GM19023 (cell line): ENCODE results near the gene ECPAS.
"Not testable (repeated sequence)": the region's sequence is repeated elsewhere in the genome, so short reads cannot be mapped to it uniquely, and the experiment has no call there.

Source experiments
- ATAC-seq: cut with Tn5 transposase; IDR thresholded peaks from one replicate; pipeline ENCODE4 v1.9.1; 2021; ENCODE audit warnings: mild to moderate bottlenecking, moderate library complexity; ENCODE audit not compliant: unreplicated experiment

ECPAS gene

DNA sequence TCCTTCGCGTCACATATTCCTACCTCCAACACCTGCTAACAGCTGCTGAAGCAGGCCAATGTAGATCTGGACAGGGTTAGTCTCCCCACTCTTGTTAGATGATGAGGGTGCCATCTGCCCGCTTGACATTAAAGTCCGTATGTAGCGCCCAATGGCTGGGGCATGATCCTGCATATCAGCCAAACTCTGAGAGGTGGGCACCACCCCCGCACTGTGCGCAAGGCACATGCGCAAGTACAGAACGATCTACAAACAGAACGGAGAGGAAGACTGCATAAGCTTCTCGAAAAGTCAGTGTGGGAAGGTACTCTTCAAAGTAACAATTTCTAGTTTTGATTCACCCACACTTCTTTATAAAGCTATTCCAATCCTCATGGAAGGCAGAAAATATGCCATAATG lies 69.8 kb downstream of the ECPAS start:
- ATAC-seq = no peak

GRCh38 chr9:111413996-111414395 lies 70.2 kb downstream of the ECPAS start:
- no peak for ATAC-seq

GRCh38 chr9:111412280-111412679 lies 71.9 kb downstream of the ECPAS start:
- ATAC-seq = no peak

- no peak for ATAC-seq
Observed at GRCh38 chr9:111411266-111411665, 72.9 kb downstream of the ECPAS start.

- no peak for ATAC-seq
Observed at GRCh38 chr9:111407813-111408212, 76.4 kb downstream of the ECPAS start.

GRCh38 chr9:111405701-111406100 lies 78.5 kb downstream of the ECPAS start:
- ATAC-seq = no peak

GRCh38 chr9:111401486-111401885 lies 82.7 kb downstream of the ECPAS start:
- not testable (repeated sequence) for ATAC-seq

DNA sequence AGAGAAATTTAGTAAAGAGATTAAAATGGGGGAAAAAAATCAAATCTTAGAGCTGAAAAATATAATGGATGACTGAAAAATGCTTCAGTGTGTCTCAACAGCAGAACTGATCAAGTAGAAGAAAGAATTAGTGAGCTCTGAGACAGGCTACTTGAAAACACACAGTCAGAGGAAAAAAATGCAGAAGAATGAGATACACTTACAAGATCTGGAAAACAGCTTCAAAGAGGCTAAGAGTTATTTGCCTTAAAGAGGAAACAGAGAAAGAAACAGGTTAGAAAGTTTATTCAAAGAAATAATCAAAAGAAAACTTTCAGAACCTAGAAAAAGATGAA lies 83.7 kb downstream of the ECPAS start:
- ATAC-seq = no peak

- ATAC-seq = no peak
Observed at GRCh38 chr9:111399772-111400563, 84.2 kb downstream of the ECPAS start.

DNA sequence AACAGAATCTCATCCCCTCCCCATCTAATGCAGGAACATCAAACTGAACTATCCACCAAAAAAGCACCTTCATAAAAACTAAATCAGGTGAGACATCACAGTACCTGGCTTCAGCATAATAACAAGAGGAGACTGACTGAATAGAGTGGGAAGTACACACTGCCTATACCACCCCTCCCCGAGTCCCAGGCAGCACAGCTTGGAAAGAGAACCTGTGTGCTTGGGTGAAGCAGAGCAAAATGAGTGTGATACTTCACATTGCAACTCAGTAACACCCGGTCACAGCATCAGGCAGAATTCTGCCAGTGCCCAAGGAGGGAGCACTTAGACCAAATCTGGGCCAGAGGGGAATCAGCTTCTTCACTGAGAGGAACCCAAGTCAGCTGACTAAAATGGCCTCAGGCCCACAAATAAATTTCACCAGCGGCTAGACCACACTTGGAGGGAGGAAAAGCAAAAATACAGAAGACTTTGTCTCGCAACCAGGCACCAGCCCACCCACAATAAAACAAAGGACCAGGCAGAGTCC lies 84.9 kb downstream of the ECPAS start:
- no peak for ATAC-seq

GRCh38 chr9:111393971-111394370 lies 90.2 kb downstream of the ECPAS start:
- no peak for ATAC-seq

GRCh38 chr9:111389406-111389805 lies 94.8 kb downstream of the ECPAS start:
- ATAC-seq = no peak

DNA sequence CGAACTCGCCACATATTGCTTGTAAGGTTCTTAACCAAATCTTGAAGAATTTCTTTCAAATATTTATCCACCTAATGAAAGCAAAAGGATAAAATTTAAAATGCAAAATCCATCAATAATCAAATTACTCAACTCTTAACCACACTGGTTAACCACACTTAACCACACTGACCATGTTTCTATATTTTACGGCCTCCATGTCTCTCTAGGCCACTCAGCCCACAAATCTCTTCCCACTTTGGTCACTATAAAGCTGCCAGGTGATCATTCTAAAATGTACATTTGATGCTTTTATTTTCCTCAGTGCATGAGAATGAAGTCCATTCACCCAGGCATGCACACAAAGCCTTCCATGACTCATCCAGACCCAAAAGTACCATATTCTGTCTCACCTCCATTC lies 97.8 kb downstream of the ECPAS start:
- ATAC-seq = no peak

GRCh38 chr9:111381006-111381405 lies 103.2 kb downstream of the ECPAS start:
- no peak for ATAC-seq

GRCh38 chr9:111375817-111376564 lies 108.2 kb downstream of the ECPAS start:
- ATAC-seq = no peak

GRCh38 chr9:111375062-111375461 lies 109.1 kb downstream of the ECPAS start:
- ATAC-seq = no peak

GRCh38 chr9:111372297-111372696 lies 111.9 kb downstream of the ECPAS start:
- no peak for ATAC-seq

GRCh38 chr9:111366978-111367377 lies 117.2 kb downstream of the ECPAS start:
- no peak for ATAC-seq

DNA sequence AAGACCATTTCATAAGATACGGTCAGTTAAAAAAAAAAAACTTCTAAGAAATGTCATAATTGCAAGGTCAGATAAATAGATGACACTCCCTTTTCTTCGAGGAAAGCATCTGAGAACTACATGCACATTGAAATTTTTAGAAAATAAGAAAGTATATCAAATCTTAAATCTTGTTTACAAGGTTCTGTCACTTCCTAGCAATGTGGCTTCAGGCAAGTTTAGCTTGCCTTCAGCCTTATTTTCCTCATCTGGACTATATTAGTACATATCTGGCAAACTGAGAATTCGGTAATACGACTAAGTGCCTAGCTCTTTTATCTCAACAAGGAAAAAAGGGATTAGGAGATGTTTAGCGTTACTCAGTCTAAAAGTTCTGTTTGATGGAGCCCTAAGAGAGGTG lies 121.7 kb downstream of the ECPAS start:
- ATAC-seq = no peak

DNA sequence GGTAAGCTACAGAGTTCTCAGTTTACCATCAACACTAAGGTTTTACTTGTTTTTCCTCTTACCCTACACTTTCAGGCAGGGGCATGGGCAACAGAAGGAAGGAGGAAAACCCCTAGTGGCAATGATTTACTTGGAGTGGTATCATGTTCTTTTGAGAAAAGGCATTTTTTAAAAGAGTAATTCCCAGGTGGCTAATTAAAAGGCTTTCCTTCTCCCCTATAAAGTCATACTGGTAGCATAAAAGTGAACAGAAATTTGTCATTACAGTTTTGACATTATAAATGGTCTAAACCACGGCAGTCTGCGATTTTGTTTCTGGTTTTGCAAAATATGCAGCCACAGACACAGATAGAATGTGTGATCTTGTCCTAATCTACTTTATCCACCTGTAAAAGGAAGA lies 123.3 kb downstream of the ECPAS start:
- no peak for ATAC-seq

- no peak for ATAC-seq
Observed at GRCh38 chr9:111356481-111357244, 127.5 kb downstream of the ECPAS start.
